ENCODE measurements around the gene RNPEP.
A peak's percentile ranks its signal among the peaks of the same experiment; 100 is the strongest.

The RNPEP gene

GRCh38 chr1:201983380-201983805 is 945 bp downstream of the RNPEP start:
- H3K9me2 ChIP-seq (replicated peaks; ENCODE audit: low read depth, low read length): no peaks in the 10 kb centered on the region
- no peaks in the 10 kb centered on the region for H3K27me3 ChIP-seq (ENCODE audit: insufficient read depth, low read length, poor library complexity, severe bottlenecking)
- peaks cover 28% of the 10 kb centered on the region for H3K4me1 ChIP-seq (ENCODE audit: insufficient read depth, low read length, poor library complexity, severe bottlenecking)
- H3K4me2 ChIP-seq (ENCODE audit: low read depth, low read length, poor library complexity, severe bottlenecking): peak overlapping the region; percentile 73
- H3K36me3 ChIP-seq (ENCODE audit: insufficient read depth, low read length): no peaks in the 10 kb centered on the region; the same call in 1 of the 2 replicates
- no peaks in the 10 kb centered on the region for H3K9me3 ChIP-seq (ENCODE audit: insufficient read depth, low read depth, low read length)
- TF ChIP-seq, protein P1, sequence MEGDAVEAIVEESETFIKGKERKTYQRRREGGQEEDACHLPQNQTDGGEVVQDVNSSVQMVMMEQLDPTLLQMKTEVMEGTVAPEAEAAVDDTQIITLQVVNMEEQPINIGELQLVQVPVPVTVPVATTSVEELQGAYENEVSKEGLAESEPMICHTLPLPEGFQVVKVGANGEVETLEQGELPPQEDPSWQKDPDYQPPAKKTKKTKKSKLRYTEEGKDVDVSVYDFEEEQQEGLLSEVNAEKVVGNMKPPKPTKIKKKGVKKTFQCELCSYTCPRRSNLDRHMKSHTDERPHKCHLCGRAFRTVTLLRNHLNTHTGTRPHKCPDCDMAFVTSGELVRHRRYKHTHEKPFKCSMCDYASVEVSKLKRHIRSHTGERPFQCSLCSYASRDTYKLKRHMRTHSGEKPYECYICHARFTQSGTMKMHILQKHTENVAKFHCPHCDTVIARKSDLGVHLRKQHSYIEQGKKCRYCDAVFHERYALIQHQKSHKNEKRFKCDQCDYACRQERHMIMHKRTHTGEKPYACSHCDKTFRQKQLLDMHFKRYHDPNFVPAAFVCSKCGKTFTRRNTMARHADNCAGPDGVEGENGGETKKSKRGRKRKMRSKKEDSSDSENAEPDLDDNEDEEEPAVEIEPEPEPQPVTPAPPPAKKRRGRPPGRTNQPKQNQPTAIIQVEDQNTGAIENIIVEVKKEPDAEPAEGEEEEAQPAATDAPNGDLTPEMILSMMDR (conservative IDR thresholded peaks at IDR 0.05; ENCODE audit: low read length): no peak
- TF ChIP-seq EZH2phosphoT487 (IDR thresholded peaks at IDR 0.05; ENCODE audit: borderline replicate concordance): no peak
- H3K9ac ChIP-seq (ENCODE audit: low read depth, low read length, poor library complexity, severe bottlenecking): peak overlapping the region; percentile 74
- H4K20me1 ChIP-seq (ENCODE audit: insufficient read depth, low read length, poor library complexity, severe bottlenecking): peaks cover 19% of the 10 kb centered on the region
- peak overlapping the region; percentile 83 for H2AFZ ChIP-seq (ENCODE audit: low read length)
- no peaks in the 10 kb centered on the region for H3F3A ChIP-seq (ENCODE audit: low read depth)
- H3K79me2 ChIP-seq (ENCODE audit: insufficient read depth, low read length): peaks cover 54% of the 10 kb centered on the region
- H3K4me3 ChIP-seq (ENCODE audit: low read length, poor library complexity, severe bottlenecking): peak overlapping the region; percentile 92

DNA sequence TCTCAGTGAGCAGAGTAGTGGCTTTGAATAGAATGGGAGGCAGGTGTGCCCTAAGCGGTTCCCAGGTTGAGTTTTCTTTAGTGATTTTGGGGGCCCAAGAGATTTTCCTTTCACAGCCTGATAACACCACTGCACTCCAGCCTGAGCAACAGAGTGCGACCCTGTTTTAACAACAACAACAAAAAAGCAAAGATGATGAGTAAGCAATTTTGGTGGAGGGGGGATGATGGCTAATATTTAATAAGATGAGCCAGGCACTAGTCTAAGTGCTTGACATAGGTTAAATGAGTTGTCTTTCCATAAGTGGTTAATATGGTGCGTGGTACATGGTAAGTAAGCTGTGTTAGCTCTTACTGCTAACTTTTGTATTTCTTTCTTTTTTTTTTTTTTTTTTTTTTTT is 2.0 kb downstream of the RNPEP start:
- Histone ChIP-seq H3K79me2 (ENCODE audit: insufficient read depth, low read length) (peaks cover 54% of the 10 kb centered on the region), H3K4me1 (ENCODE audit: insufficient read depth, low read length, poor library complexity, severe bottlenecking) (peaks cover 28% of the 10 kb centered on the region), H3K9me3 (ENCODE audit: insufficient read depth, low read depth, low read length) (no peaks in the 10 kb centered on the region), H3K9me2 (replicated peaks; ENCODE audit: low read depth, low read length) (no peaks in the 10 kb centered on the region), H4K20me1 (ENCODE audit: insufficient read depth, low read length, poor library complexity, severe bottlenecking) (peaks cover 19% of the 10 kb centered on the region), H3K9ac (ENCODE audit: low read depth, low read length, poor library complexity, severe bottlenecking) (peak overlapping the region; percentile 74), H3K36me3 (ENCODE audit: insufficient read depth, low read length) (peaks cover 8% of the 10 kb centered on the region; the same call in 1 of the 2 replicates), H3K4me2 (ENCODE audit: low read depth, low read length, poor library complexity, severe bottlenecking) (peak overlapping the region; percentile 73), H3F3A (ENCODE audit: low read depth) (no peaks in the 10 kb centered on the region), H3K27me3 (ENCODE audit: insufficient read depth, low read length, poor library complexity, severe bottlenecking) (no peaks in the 10 kb centered on the region), H3K4me3 (ENCODE audit: low read length, poor library complexity, severe bottlenecking) (peak overlapping the region; percentile 92), H2AFZ (ENCODE audit: low read length) (no peak overlapping the region)
- TF ChIP-seq EZH2phosphoT487 (IDR thresholded peaks at IDR 0.05; ENCODE audit: borderline replicate concordance): no peak
- TF ChIP-seq, protein P1 (conservative IDR thresholded peaks at IDR 0.05; ENCODE audit: low read length): no peak

GRCh38 chr1:201985355-201985754 is 2.9 kb downstream of the RNPEP start:
- TF ChIP-seq EZH2phosphoT487 (IDR thresholded peaks at IDR 0.05; ENCODE audit: borderline replicate concordance): no peak
- TF ChIP-seq, protein P1 (conservative IDR thresholded peaks at IDR 0.05; ENCODE audit: low read length): no peak
- Histone ChIP-seq H4K20me1 (ENCODE audit: insufficient read depth, low read length, poor library complexity, severe bottlenecking) (peaks cover 19% of the 10 kb centered on the region), H3K27me3 (ENCODE audit: insufficient read depth, low read length, poor library complexity, severe bottlenecking) (no peaks in the 10 kb centered on the region), H3K4me1 (ENCODE audit: insufficient read depth, low read length, poor library complexity, severe bottlenecking) (peaks cover 28% of the 10 kb centered on the region), H3K79me2 (ENCODE audit: insufficient read depth, low read length) (peaks cover 54% of the 10 kb centered on the region), H3K36me3 (ENCODE audit: insufficient read depth, low read length) (peaks cover 16% of the 10 kb centered on the region; the same call in 1 of the 2 replicates), H3K9ac (ENCODE audit: low read depth, low read length, poor library complexity, severe bottlenecking) (no peak overlapping the region), H3F3A (ENCODE audit: low read depth) (no peaks in the 10 kb centered on the region), H3K9me3 (ENCODE audit: insufficient read depth, low read depth, low read length) (no peaks in the 10 kb centered on the region), H3K4me2 (ENCODE audit: low read depth, low read length, poor library complexity, severe bottlenecking) (peak overlapping the region; percentile 73), H3K4me3 (ENCODE audit: low read length, poor library complexity, severe bottlenecking) (peak overlapping the region; percentile 92), H2AFZ (ENCODE audit: low read length) (no peak overlapping the region), H3K9me2 (replicated peaks; ENCODE audit: low read depth, low read length) (no peaks in the 10 kb centered on the region)
